Uterus (tissue), 4 donors: Measurements from ENCODE around the gene HAUS2. TPM values are rescaled to one million over a fixed set of nuclear protein-coding genes. Genes with fewer than 3 reads are reported as not detected.

Source experiments
- DNase-seq, 2 donors: peaks; one replicate each; pipeline ENCODE4 v3.0.0-alpha.2; 2019 to 2020
- H3K27ac ChIP-seq, 2 donors: fragments of 200-600 bp; sonication (generic); 1 replicate in 1 of 2; 2 replicates in 1 of 2; pipeline ENCODE4 v1.5.1; 2016 to 2018
- H3K27me3 ChIP-seq, 2 donors: fragments of 200-600 bp; sonication (generic); one replicate each; pipeline ENCODE4 v1.5.1; 2018 to 2019; ENCODE audit warnings: control low read depth in 1 of 2
- H3K36me3 ChIP-seq, 2 donors: fragments of 200-600 bp; sonication (generic); one replicate each; pipeline ENCODE4 v1.5.1; 2019; ENCODE audit warnings: control low read depth in 1 of 2
- H3K4me1 ChIP-seq, 2 donors: fragments of 200-600 bp; sonication (generic); one replicate each; pipeline ENCODE4 v1.5.1; 2018 to 2019; ENCODE audit warnings: control low read depth in 1 of 2
- H3K4me3 ChIP-seq, 2 donors: fragments of 200-600 bp; sonication (generic); 1 replicate in 1 of 2; 2 replicates in 1 of 2; pipeline ENCODE4 v1.5.1; 2018 to 2019; ENCODE audit warnings: mild to moderate bottlenecking in 1 of 2
- H3K9me3 ChIP-seq, 2 donors: fragments of 200-600 bp; sonication (generic); one replicate each; pipeline ENCODE4 v1.5.1; 2019; ENCODE audit warnings: control low read depth in 1 of 2
- CTCF ChIP-seq, 4 experiments: fragments of 200-600 bp in 2 of 4; fragments of 450-650 bp in 2 of 4; sonication (generic) in 2 of 4; IDR thresholded peaks; one replicate each; pipeline ENCODE4 v1.5.1; 2016 to 2019; ENCODE audit warnings: antibody characterized with exemption in 4 of 4, mild to moderate bottlenecking in 2 of 4, moderate library complexity in 1 of 4
- POLR2A ChIP-seq, 2 donors: fragments of 450-650 bp; IDR thresholded peaks; one replicate each; pipeline ENCODE4 v1.6.1; 2016; ENCODE audit warnings: antibody characterized with exemption in 2 of 2, mild to moderate bottlenecking in 1 of 2, moderate library complexity in 1 of 2
- intact Hi-C: fragments of 100-400 bp; cut with DNase I; formaldehyde crosslinking; loops from one replicate; pipeline ENCODE4 v1.15.1; 2023; ENCODE audit warnings: low total_unique reads
- total RNA-seq, 4 donors: library from RNA; depleted of rRNA in 3 of 4; stranded (reverse); fragments of >200 nt in 3 of 4; gene quantifications; one replicate each; pipeline versions ENCODE4 v1.1.0 to v1.2.4, GENCODE V29; 2014 to 2023
- donor health status: DM: yes; HTN: yes; CAD: no.

Gene HAUS2
- total RNA-seq, 4 donors from 2014 or later, result 3.5 to 28.1 (median 14.6) TPM

GRCh38 chr15:42504631-42505030 is 44.0 kb upstream of the HAUS2 start:
- Histone ChIP-seq H3K27me3 (no peaks in the 10 kb centered on the region), H3K9me3 (no peaks in the 10 kb centered on the region), H3K4me3 (no peak overlapping the region), H3K27ac (peak overlapping the region; percentile 46 to 99), H3K4me1 (peaks cover 13 to 17% of the 10 kb centered on the region in 2 donors), H3K36me3 (no peaks in the 10 kb centered on the region)
- TF ChIP-seq CTCF (IDR thresholded peaks at IDR 0.05) (no peak), POLR2A (IDR thresholded peaks at IDR 0.05) (no peak)
- intact Hi-C loops, result no loop called here
- DNase-seq, result no peak

DNA sequence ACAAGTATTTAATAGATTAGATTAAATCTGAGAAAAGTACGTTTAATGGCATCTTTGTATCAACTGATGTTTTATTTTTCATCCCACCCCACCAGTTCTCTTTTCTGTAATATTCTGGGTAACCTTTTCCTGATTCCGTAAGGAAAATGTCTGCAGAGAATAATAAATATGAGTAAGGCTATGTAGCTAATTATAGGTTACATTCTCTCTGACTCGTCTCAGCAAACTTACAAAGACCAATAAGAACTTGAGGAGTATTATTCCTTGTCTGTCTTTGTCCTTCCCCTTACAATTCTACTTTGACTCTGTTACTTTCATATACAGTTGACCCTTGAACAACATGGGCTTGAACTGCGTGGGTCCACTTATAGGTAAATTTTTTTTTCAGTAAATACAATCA is 41.1 kb upstream of the HAUS2 start:
- Histone ChIP-seq H3K27ac (peak overlapping the region; percentile 82 to 92), H3K4me3 (no peak overlapping the region), H3K36me3 (no peaks in the 10 kb centered on the region), H3K9me3 (no peaks in the 10 kb centered on the region), H3K27me3 (no peaks in the 10 kb centered on the region), H3K4me1 (peaks cover 9 to 20% of the 10 kb centered on the region in 2 donors)
- TF ChIP-seq POLR2A (IDR thresholded peaks at IDR 0.05) (no peak), CTCF (IDR thresholded peaks at IDR 0.05) (no peak)
- DNase-seq, result no peak
- intact Hi-C loops, result no loop called here

- TF ChIP-seq POLR2A (IDR thresholded peaks at IDR 0.05), result peak; percentile 17 to 37
- TF ChIP-seq CTCF (IDR thresholded peaks at IDR 0.05), result peak in 1 of 4 experiments; percentile 5
- H3K4me1 ChIP-seq, result peaks cover 9 to 20% of the 10 kb centered on the region in 2 donors
- H3K27ac ChIP-seq, result peak overlapping the region; percentile 82 to 92
- no peak overlapping the region for H3K4me3 ChIP-seq
- no peaks in the 10 kb centered on the region for H3K27me3 ChIP-seq
- no peaks in the 10 kb centered on the region for H3K9me3 ChIP-seq
- DNase-seq, result peak; percentile 62 to 76
- intact Hi-C loops, result no loop called here
- H3K36me3 ChIP-seq, result no peaks in the 10 kb centered on the region
Measured at GRCh38 chr15:42508263-42508690, 40.4 kb upstream of the HAUS2 start.

GRCh38 chr15:42510258-42511006 is 38.2 kb upstream of the HAUS2 start:
- peaks cover 0 to 14% of the 10 kb centered on the region in 2 donors for H3K4me1 ChIP-seq
- no peaks in the 10 kb centered on the region for H3K36me3 ChIP-seq
- TF ChIP-seq CTCF (IDR thresholded peaks at IDR 0.05) (no peak), POLR2A (IDR thresholded peaks at IDR 0.05) (no peak)
- no peaks in the 10 kb centered on the region for H3K9me3 ChIP-seq
- intact Hi-C loops, result no loop called here
- no peak for DNase-seq
- H3K27me3 ChIP-seq, result no peaks in the 10 kb centered on the region
- H3K27ac ChIP-seq, result peak overlapping the region; percentile 82 to 92
- H3K4me3 ChIP-seq, result peak overlapping the region in 1 of 2 donors; percentile 16

- H3K4me1 ChIP-seq, result peaks cover 0 to 13% of the 10 kb centered on the region in 2 donors
- TF ChIP-seq CTCF (IDR thresholded peaks at IDR 0.05), result no peak
- TF ChIP-seq POLR2A (IDR thresholded peaks at IDR 0.05), result no peak
- intact Hi-C loops, result no loop called here
- no peaks in the 10 kb centered on the region for H3K27me3 ChIP-seq
- no peak for DNase-seq
- peak overlapping the region in 1 of 2 donors; percentile 16 for H3K4me3 ChIP-seq
- H3K27ac ChIP-seq, result peak overlapping the region; percentile 82 to 92
- H3K36me3 ChIP-seq, result no peaks in the 10 kb centered on the region
- no peaks in the 10 kb centered on the region for H3K9me3 ChIP-seq
Measured at GRCh38 chr15:42511007-42511391, 37.6 kb upstream of the HAUS2 start.
